Thymus (tissue), 11 donors: Measurements from ENCODE around the gene ZGRF1. TPM values are rescaled to one million over a fixed set of nuclear protein-coding genes. Genes with fewer than 3 reads are reported as not detected.
"Not testable (repeated sequence)": the region's sequence is repeated elsewhere in the genome, so short reads cannot be mapped to it uniquely, and the experiment has no call there.

Source experiments
- DNase-seq, 9 donors: peaks; one replicate each; pipeline ENCODE4 v3.0.0-alpha.2; 2013; ENCODE audit warnings: low spot score in 9 of 9, low read depth in 6 of 9, missing footprints in 1 of 9
- H3K27ac ChIP-seq, 2 donors: one replicate each; pipeline ENCODE4 v1.5.1; 2013; ENCODE audit warnings: control low read depth in 1 of 2, low read depth in 1 of 2, low read length in 1 of 2, mild to moderate bottlenecking in 1 of 2, moderate library complexity in 1 of 2
- H3K27me3 ChIP-seq, 2 donors: one replicate each; pipeline ENCODE4 v1.5.1; 2013; ENCODE audit warnings: low read length in 1 of 2; ENCODE audit not compliant: control insufficient read depth in 2 of 2, insufficient read depth in 1 of 2
- H3K36me3 ChIP-seq, 2 donors: one replicate each; pipeline ENCODE4 v1.5.1; 2013; ENCODE audit warnings: low read length in 1 of 2, mild to moderate bottlenecking in 1 of 2, moderate library complexity in 1 of 2; ENCODE audit not compliant: control insufficient read depth in 2 of 2, insufficient read depth in 2 of 2
- H3K4me1 ChIP-seq, 2 donors: one replicate each; pipeline ENCODE4 v1.5.1; 2013; ENCODE audit warnings: low read length in 2 of 2; ENCODE audit not compliant: control insufficient read depth in 2 of 2, insufficient read depth in 2 of 2
- H3K4me3 ChIP-seq, 2 donors: one replicate each; pipeline ENCODE4 v1.5.1; 2013; ENCODE audit warnings: low read length in 2 of 2, control low read depth in 1 of 2, mild to moderate bottlenecking in 1 of 2
- H3K9me3 ChIP-seq, 2 donors: one replicate each; pipeline ENCODE4 v1.5.1; 2013; ENCODE audit warnings: low read length in 1 of 2, mild to moderate bottlenecking in 1 of 2; ENCODE audit not compliant: control insufficient read depth in 2 of 2, insufficient read depth in 1 of 2
- WGBS: extraction: QIAGEN DNeasy Blood & Tissue Kit; methylation state at CpG from one replicate; pipeline ENCODE4 v1.1.7; 2013; 5-methylcytosine and 5-hydroxymethylcytosine counted together
- polyA plus RNA-seq: library from polyadenylated mRNA; stranded (reverse); fragments of 200-250 nt; gene quantifications from one replicate; pipeline ENCODE4 v1.2.3, GENCODE V29; 2013
- total RNA-seq: library from RNA; stranded (reverse); fragments of 120-200 nt; gene quantifications from one replicate; pipeline ENCODE4 v1.2.4, GENCODE V29; 2013
- donor health status: healthy.

Gene ZGRF1
- total and polyA plus RNA-seq, 2 donors, result 10.5 to 23.5 TPM

GRCh38 chr4:112509243-112510141 lies 127.2 kb downstream of the ZGRF1 start:
- H3K4me3 ChIP-seq, result no peak overlapping the region

GRCh38 chr4:112508356-112508755 lies 128.4 kb downstream of the ZGRF1 start:
- WGBS, result 12% methylated on average over 6 of the region's 6 CpGs
- Histone ChIP-seq H3K4me1 (peaks cover 2 to 22% of the 10 kb centered on the region in 2 donors), H3K4me3 (no peak overlapping the region), H3K27me3 (peaks cover 57 to 88% of the 10 kb centered on the region in 2 donors), H3K36me3 (no peaks in the 10 kb centered on the region), H3K27ac (no peak overlapping the region), H3K9me3 (peaks cover 0 to 12% of the 10 kb centered on the region in 2 donors)
- DNase-seq, result no peak

More at GRCh38 chr4:112509243-112510141, 127.2 kb downstream of the ZGRF1 start:
- Histone ChIP-seq H3K9me3 (peaks cover 0 to 12% of the 10 kb centered on the region in 2 donors), H3K4me1 (peaks cover 2 to 26% of the 10 kb centered on the region in 2 donors), H3K27me3 (peaks cover 63 to 96% of the 10 kb centered on the region in 2 donors), H3K27ac (no peak overlapping the region), H3K36me3 (no peaks in the 10 kb centered on the region)
- DNase-seq, result peak in 1 of 9 donors; percentile 10
- WGBS, result 5% methylated on average over 46 of the region's 46 CpGs

- WGBS, result 94% methylated on average over 4 of the region's 4 CpGs
- Histone ChIP-seq H3K4me3 (no peak overlapping the region), H3K27ac (no peak overlapping the region), H3K9me3 (peaks cover 0 to 6% of the 10 kb centered on the region in 2 donors), H3K36me3 (no peaks in the 10 kb centered on the region), H3K27me3 (peaks cover 26 to 64% of the 10 kb centered on the region in 2 donors), H3K4me1 (peaks cover 0 to 7% of the 10 kb centered on the region in 2 donors)
- no peak for DNase-seq
These were observed 131.9 kb downstream of the ZGRF1 start for GRCh38 chr4:112504807-112505206.

DNA sequence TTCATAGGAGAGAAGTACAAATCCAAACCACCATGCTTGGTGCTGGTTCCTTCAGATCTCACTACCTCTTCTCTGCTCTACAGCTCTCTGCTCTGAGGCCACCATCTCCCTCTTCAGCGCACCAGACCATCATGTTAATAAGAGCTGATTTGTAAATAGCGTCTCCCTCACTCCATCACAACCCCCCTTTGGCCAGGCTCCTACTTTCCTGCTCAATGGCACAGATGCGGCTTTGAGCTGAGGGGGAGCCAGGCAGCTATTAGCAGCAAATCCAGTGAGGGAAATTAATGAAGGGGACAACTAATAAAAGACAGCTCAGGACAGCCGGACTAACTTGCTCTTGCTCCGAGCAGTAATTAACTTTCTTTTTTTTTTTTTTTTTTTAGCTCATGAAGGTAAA lies 133.8 kb downstream of the ZGRF1 start:
- Histone ChIP-seq H3K27me3 (peaks cover 10 to 45% of the 10 kb centered on the region in 2 donors), H3K36me3 (no peaks in the 10 kb centered on the region)

GRCh38 chr4:112492321-112492720 lies 144.4 kb downstream of the ZGRF1 start:
- H3K36me3 ChIP-seq, result no peaks in the 10 kb centered on the region
- peaks cover 0 to 7% of the 10 kb centered on the region in 2 donors for H3K9me3 ChIP-seq
- no peak overlapping the region for H3K27ac ChIP-seq
- no peaks in the 10 kb centered on the region for H3K27me3 ChIP-seq
- no peaks in the 10 kb centered on the region for H3K4me1 ChIP-seq
- no peak overlapping the region for H3K4me3 ChIP-seq
- DNase-seq, result no peak
- 93% methylated on average over 7 of the region's 7 CpGs for WGBS

More for the DNA sequence above, 133.8 kb downstream of the ZGRF1 start:
- Histone ChIP-seq H3K27ac (no peak overlapping the region), H3K4me3 (no peak overlapping the region), H3K9me3 (no peaks in the 10 kb centered on the region), H3K4me1 (no peaks in the 10 kb centered on the region)
- DNase-seq, result no peak
- WGBS, result 82% methylated on average over 5 of the region's 5 CpGs

DNA sequence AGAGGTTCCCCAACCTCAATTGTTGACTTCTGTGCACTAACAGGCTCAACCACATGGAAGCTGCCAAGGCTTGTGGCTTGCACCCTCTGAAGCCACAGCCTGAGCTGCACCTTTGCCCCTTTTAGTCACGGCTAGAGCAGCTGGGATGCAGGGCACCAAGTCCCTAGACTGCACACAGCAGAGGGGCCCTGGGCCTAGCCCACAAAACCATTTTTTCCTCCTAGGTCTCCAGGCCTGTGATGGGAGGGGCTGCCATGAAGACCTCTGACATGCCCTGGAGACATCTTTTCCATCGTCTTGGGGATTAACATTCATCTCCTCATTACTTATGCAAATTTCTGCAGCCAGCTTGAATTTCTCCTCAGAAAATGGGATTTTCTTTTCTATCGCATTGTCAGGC lies 145.9 kb downstream of the ZGRF1 start:
- WGBS, result 93% methylated on average over 3 of the region's 3 CpGs
- not testable (repeated sequence) for H3K27me3 ChIP-seq, H3K4me1 ChIP-seq, H3K4me3 ChIP-seq, DNase-seq, H3K9me3 ChIP-seq, H3K36me3 ChIP-seq, H3K27ac ChIP-seq

Other genes with a start within 250 kb of the ZGRF1 start
- gene NEUROG2, start 120.7 kb downstream of the ZGRF1 start, total RNA-seq, result not detected
- 0.02 TPM for gene NEUROG2, start 120.7 kb downstream of the ZGRF1 start, polyA plus RNA-seq
- 77.1 TPM for gene LARP7, start 234 bp upstream of the ZGRF1 start, total RNA-seq
- gene LARP7, start 234 bp upstream of the ZGRF1 start, polyA plus RNA-seq, result 74.3 TPM